HFF-Myc (cell line): ENCODE data around the gene MRGPRF.
A peak's percentile ranks its signal among the peaks of the same experiment; 100 is the strongest.

Experiments used
- DNase-seq: peaks from one replicate; pipeline ENCODE4 v3.0.0-alpha.2; 2011; ENCODE audit warnings: low read depth; ENCODE audit errors: extremely low read depth
- H3K4me3 ChIP-seq: replicated peaks from 2 replicates; pipeline ENCODE4 v1.5.1; 2011; ENCODE audit warnings: low read depth, mild to moderate bottlenecking, control low read depth, low read length
- TF ChIP-seq, protein P1 (sequence below): IDR thresholded peaks from 2 replicates; pipeline ENCODE4 v1.5.1; 2012; ENCODE audit warnings: mild to moderate bottlenecking, low read depth, low read length, control low read depth; ENCODE audit errors: missing control alignments

MRGPRF gene

GRCh38 chr11:69010361-69010891, 2.6 kb downstream of the MRGPRF start:
- TF ChIP-seq, protein P1, sequence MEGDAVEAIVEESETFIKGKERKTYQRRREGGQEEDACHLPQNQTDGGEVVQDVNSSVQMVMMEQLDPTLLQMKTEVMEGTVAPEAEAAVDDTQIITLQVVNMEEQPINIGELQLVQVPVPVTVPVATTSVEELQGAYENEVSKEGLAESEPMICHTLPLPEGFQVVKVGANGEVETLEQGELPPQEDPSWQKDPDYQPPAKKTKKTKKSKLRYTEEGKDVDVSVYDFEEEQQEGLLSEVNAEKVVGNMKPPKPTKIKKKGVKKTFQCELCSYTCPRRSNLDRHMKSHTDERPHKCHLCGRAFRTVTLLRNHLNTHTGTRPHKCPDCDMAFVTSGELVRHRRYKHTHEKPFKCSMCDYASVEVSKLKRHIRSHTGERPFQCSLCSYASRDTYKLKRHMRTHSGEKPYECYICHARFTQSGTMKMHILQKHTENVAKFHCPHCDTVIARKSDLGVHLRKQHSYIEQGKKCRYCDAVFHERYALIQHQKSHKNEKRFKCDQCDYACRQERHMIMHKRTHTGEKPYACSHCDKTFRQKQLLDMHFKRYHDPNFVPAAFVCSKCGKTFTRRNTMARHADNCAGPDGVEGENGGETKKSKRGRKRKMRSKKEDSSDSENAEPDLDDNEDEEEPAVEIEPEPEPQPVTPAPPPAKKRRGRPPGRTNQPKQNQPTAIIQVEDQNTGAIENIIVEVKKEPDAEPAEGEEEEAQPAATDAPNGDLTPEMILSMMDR: no peak
- H3K4me3 ChIP-seq: peak overlapping the region; percentile 74
- no peak for DNase-seq

DNA sequence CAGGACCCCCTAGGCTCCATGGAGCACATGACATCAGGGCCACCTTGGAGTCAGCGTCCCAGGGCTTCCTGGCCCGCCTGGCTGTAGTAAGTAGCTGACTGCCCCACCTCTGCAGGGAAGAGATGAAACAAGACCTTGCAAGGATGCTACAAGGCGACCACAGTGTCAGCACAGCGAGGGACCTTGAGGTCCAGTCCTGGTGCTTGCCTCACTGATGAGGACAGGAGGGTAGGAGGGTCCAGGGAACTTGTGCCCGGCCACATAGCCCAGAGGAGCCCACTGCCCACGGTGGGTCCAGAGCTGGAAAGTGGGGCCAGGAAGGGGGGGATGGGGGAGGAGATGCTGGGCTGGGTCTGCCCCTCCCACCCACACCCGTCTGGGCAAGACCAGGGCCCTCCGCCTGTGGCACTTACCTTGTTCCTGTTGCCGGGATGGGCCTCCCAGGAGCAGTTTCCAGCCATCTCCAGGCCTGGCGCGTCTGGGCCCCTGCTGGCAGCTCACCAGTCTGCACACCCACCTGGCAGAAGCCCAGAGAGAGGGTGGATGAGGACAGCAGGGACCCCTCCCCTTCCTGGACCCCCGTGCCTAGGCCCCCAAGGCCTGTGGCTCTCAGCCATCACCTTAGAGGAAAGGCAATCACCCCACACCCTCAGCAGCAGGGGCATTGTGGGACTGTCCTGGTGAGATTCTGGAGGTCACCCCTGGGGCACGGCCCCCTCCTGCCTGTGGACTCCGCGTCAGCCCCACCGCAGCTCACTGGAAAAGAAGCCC, 3.4 kb downstream of the MRGPRF start:
- TF ChIP-seq, protein P1: no peak
- H3K4me3 ChIP-seq: peak overlapping the region; percentile 74
- DNase-seq: no peak

DNA sequence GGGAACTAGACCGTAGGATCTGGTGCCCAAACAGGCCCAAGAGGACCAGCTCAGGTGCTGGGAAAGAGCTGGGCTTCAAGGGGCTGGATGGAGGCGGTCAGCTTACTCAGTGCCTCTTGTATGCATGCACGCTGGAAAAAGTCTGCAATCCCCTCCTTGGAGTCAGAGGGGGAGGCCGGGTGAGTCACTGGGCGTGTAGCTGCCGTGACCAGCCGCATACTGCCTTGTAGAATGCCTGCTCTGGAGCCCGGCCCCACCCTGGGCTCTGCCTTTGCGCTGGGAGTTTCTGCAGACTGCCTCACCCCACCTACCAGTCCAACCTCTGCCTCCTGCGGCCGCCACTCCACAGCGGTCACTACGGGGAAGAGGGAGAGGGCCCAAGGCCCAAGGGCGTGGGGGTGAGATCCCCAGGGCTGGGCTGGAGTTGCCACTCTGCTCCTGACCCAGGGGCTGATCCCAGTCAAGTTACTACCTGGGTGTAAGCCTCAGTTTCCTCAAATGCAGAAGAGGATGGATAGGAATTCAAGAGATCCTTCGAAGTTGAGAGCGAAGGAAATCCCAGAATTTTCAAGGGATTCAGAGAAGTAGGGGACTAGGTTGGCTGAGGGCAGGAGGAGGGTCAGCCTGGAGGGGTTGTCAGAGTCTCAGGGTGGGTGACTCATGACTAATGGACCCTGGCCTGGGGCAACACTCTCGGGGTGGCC, 4.2 kb downstream of the MRGPRF start:
- H3K4me3 ChIP-seq: no peak overlapping the region
- TF ChIP-seq, protein P1: no peak
- DNase-seq: peak; percentile 85

DNA sequence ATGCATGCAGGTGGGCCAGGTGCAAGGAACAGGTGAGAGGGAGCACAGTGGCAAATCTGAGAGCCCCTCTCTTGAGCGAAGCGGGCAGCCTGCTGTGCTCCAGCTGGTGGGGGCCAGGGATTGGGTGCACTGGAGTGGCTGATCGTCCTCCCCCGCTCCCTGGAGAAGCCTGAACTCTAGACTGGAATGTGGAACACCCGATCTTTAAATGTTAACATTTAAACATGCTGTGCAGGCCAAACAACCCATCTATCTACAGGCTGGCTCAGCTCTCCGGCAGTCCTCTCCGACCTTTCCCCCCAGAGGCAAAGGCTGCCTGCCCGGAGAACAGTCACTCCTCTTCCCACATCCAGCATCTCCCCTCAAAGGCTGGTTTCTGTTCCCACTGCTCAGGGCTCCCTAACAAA, 5.1 kb downstream of the MRGPRF start:
- no peak overlapping the region for H3K4me3 ChIP-seq
- no peak for DNase-seq
- TF ChIP-seq, protein P1: no peak

GRCh38 chr11:69006816-69007215, 6.2 kb downstream of the MRGPRF start:
- TF ChIP-seq, protein P1: no peak
- no peak for DNase-seq
- no peak overlapping the region for H3K4me3 ChIP-seq

- TF ChIP-seq, protein P1: no peak
- no peak for DNase-seq
- no peak overlapping the region for H3K4me3 ChIP-seq
These were observed 7.2 kb downstream of the MRGPRF start for GRCh38 chr11:69005631-69006368.
